IMR-90 (cell line): ENCODE results near the gene TTC19. TPM values are rescaled to one million over a fixed set of nuclear protein-coding genes. Genes with fewer than 3 reads are reported as not detected.
A peak's percentile ranks its signal among the peaks of the same experiment; 100 is the strongest.

Source experiments
- ATAC-seq: fragments of 200-7000 bp; cut with Tn5 transposase; 2 replicates; pipeline ENCODE4 v1.9.1; 2020; ENCODE audit warnings: low read depth, mild to moderate bottlenecking, moderate library complexity
- BruUV-seq: library from RNA; stranded (reverse); fragments of 400-500 nt; replicated peaks from 2 replicates; lab custom pipeline; 2021; lab: Mats Ljungman, UMichigan
- CTCF ChIA-PET: fragments of 300-600 bp; formaldehyde crosslinking; extraction: SDS; loops from one replicate; lab custom pipeline; 2021; ENCODE audit warnings: antibody characterized with exemption; lab: Yijun Ruan, JAX
- POLR2A ChIA-PET: fragments of 300-600 bp; sonication (Branson Sonifier 250); formaldehyde crosslinking; loops from one replicate; lab custom pipeline; 2022; ENCODE audit warnings: antibody characterized with exemption; ENCODE audit not compliant: unreplicated experiment; lab: Charles Lee
- DNase-seq: peaks from one replicate; pipeline ENCODE4 v3.0.0; 2013
- H2AFZ ChIP-seq: replicated peaks from 2 replicates; pipeline ENCODE3; 2013; ENCODE audit warnings: low read length, mild to moderate bottlenecking; ENCODE audit not compliant: poor library complexity
- H2AK5ac ChIP-seq: 2 replicates; pipeline ENCODE4 v1.6.1; 2013; ENCODE audit warnings: low read depth, low read length, inconsistent platforms
- H2AK9ac ChIP-seq: replicated peaks from 2 replicates; pipeline ENCODE3; 2013; ENCODE audit warnings: mild to moderate bottlenecking, low read depth, low read length, moderate library complexity; ENCODE audit not compliant: poor library complexity
- H2BK120ac ChIP-seq: 2 replicates; pipeline ENCODE4 v1.6.1; 2013; ENCODE audit warnings: low read depth, low read length, inconsistent platforms
- H2BK15ac ChIP-seq: 3 replicates; pipeline ENCODE4 v1.6.1; 2013; ENCODE audit warnings: low read depth, low read length, inconsistent platforms
- H2BK20ac ChIP-seq: 2 replicates; pipeline ENCODE4 v1.6.1; 2013; ENCODE audit warnings: low read depth, mild to moderate bottlenecking, inconsistent platforms, low read length, moderate library complexity
- H2BK5ac ChIP-seq: 2 replicates; pipeline ENCODE4 v1.6.1; 2013; ENCODE audit warnings: mild to moderate bottlenecking, low read depth, low read length, inconsistent platforms; ENCODE audit not compliant: poor library complexity, severe bottlenecking
- H3K14ac ChIP-seq: replicated peaks from 2 replicates; pipeline ENCODE4 v1.6.1; 2013; ENCODE audit warnings: low read depth, low read length, inconsistent platforms
- H3K18ac ChIP-seq: 2 replicates; pipeline ENCODE4 v1.6.1; 2013; ENCODE audit warnings: low read depth, low read length, control low read depth
- H3K23ac ChIP-seq: 2 replicates; pipeline ENCODE4 v1.6.1; 2013; ENCODE audit warnings: low read depth, low read length, inconsistent platforms
- H3K27ac ChIP-seq: 2 replicates; pipeline ENCODE4 v1.5.1; 2013; ENCODE audit warnings: mild to moderate bottlenecking, control low read depth, low read length; ENCODE audit not compliant: insufficient read depth
- H3K27me3 ChIP-seq: 2 replicates; pipeline ENCODE4 v1.6.1; 2013; ENCODE audit warnings: low read length; ENCODE audit not compliant: control insufficient read depth, insufficient read depth
- H3K36me3 ChIP-seq: 2 replicates; pipeline ENCODE4 v1.6.1; 2013; ENCODE audit warnings: low read length, mixed read lengths; ENCODE audit not compliant: control insufficient read depth, insufficient read depth
- H3K4ac ChIP-seq: 2 replicates; pipeline ENCODE4 v1.6.1; 2013; ENCODE audit warnings: low read depth, low read length, inconsistent platforms
- H3K4me1 ChIP-seq: 2 replicates; pipeline ENCODE4 v1.6.1; 2013; ENCODE audit warnings: low read length, mixed read lengths; ENCODE audit not compliant: control insufficient read depth, insufficient read depth
- H3K4me2 ChIP-seq: 2 replicates; pipeline ENCODE4 v1.6.1; 2013; ENCODE audit warnings: low read depth, mild to moderate bottlenecking, control low read depth, low read length, moderate library complexity
- H3K4me3 ChIP-seq: 2 replicates; pipeline ENCODE4 v1.5.1; 2013; ENCODE audit warnings: low read depth, mild to moderate bottlenecking, control low read depth, low read length, moderate library complexity; ENCODE audit not compliant: insufficient read depth
- H3K56ac ChIP-seq: 2 replicates; pipeline ENCODE4 v1.6.1; 2013; ENCODE audit warnings: low read length, inconsistent platforms; ENCODE audit not compliant: insufficient read depth; ENCODE audit errors: extremely low read depth
- H3K79me1 ChIP-seq, 2 experiments: 2 replicates each; pipeline ENCODE4 v1.6.1; 2013; ENCODE audit warnings: low read length in 2 of 2, inconsistent platforms in 1 of 2, low read depth in 1 of 2
- H3K9ac ChIP-seq: 2 replicates; pipeline ENCODE4 v1.6.1; 2013; ENCODE audit warnings: low read depth, low read length, control low read depth
- H3K9me1 ChIP-seq: 2 replicates; pipeline ENCODE4 v1.6.1; 2013; ENCODE audit warnings: low read length, inconsistent platforms; ENCODE audit not compliant: insufficient read depth
- H3K9me3 ChIP-seq: 2 replicates; pipeline ENCODE4 v1.6.1; 2013; ENCODE audit warnings: low read length; ENCODE audit not compliant: control insufficient read depth, insufficient read depth
- H4K20me1 ChIP-seq: 2 replicates; pipeline ENCODE4 v1.6.1; 2013; ENCODE audit warnings: low read length, inconsistent platforms; ENCODE audit not compliant: insufficient read depth
- H4K5ac ChIP-seq: 2 replicates; pipeline ENCODE4 v1.6.1; 2013; ENCODE audit warnings: mild to moderate bottlenecking, low read depth, low read length, control low read depth
- H4K8ac ChIP-seq, 2 experiments: 2 replicates each; pipeline ENCODE4 v1.6.1; 2013; ENCODE audit warnings: low read depth in 2 of 2, low read length in 2 of 2, control low read depth in 1 of 2, inconsistent platforms in 1 of 2
- H4K91ac ChIP-seq: 2 replicates; pipeline ENCODE4 v1.6.1; 2013; ENCODE audit warnings: low read depth, low read length, inconsistent platforms; ENCODE audit not compliant: insufficient read depth
- MAFK ChIP-seq: IDR thresholded peaks from 2 replicates; pipeline ENCODE4 v1.6.1; 2012; ENCODE audit warnings: low read depth, low read length, improper control_type of control experiment
- SMC3 ChIP-seq: fragments of 150-350 bp; IDR thresholded peaks from 2 replicates; pipeline ENCODE4 v1.6.1; 2016; ENCODE audit warnings: low read depth, mild to moderate bottlenecking, antibody characterized with exemption, low read length, moderate library complexity
- WGBS, 2 experiments: methylation state at CpG; one replicate each; pipeline versions ENCODE4 v1.1.5 to v1.1.7; 2013; ENCODE audit warnings: missing lambda C conversion rate in 2 of 2; ENCODE audit not compliant: insufficient read length in 1 of 2; ENCODE audit errors: extremely low coverage in 2 of 2; 5-methylcytosine and 5-hydroxymethylcytosine counted together
- dilution Hi-C: fragments of 300-500 bp; cut with HindIII; formaldehyde crosslinking; loops from one replicate; pipeline ENCODE4 v1.14.3; 2018; ENCODE audit warnings: low sequenced_read_pairs; ENCODE audit not compliant: unreplicated experiment
- in situ Hi-C: fragments of 300-500 bp; cut with MboI; formaldehyde crosslinking; loops from 3 replicates; pipeline ENCODE4 v1.14.3; 2019; ENCODE audit warnings: low sequenced_read_pairs, inconsistent platforms, mixed read lengths
- intact Hi-C: fragments of 100-400 bp; cut with micrococcal nuclease; formaldehyde crosslinking; loops from 2 replicates; pipeline ENCODE4 v1.10.0; 2022
- polyA plus RNA-seq, 3 experiments: library from polyadenylated mRNA; depleted of rRNA; stranded (reverse); fragments of >200 nt; gene quantifications; 2 replicates each; pipeline ENCODE4 v1.2.3, GENCODE V29; 2012; ENCODE audit warnings: low replicate concordance in 1 of 3
- total RNA-seq: library from RNA; depleted of rRNA; stranded (reverse); fragments of >200 nt; gene quantifications from 2 replicates; pipeline ENCODE4 v1.2.3, GENCODE V29; 2012

The TTC19 gene
- total and polyA plus RNA-seq, 2 of the 4 experiments (the other 2 are of a cell fraction): 8.3 to 12.9 TPM

DNA sequence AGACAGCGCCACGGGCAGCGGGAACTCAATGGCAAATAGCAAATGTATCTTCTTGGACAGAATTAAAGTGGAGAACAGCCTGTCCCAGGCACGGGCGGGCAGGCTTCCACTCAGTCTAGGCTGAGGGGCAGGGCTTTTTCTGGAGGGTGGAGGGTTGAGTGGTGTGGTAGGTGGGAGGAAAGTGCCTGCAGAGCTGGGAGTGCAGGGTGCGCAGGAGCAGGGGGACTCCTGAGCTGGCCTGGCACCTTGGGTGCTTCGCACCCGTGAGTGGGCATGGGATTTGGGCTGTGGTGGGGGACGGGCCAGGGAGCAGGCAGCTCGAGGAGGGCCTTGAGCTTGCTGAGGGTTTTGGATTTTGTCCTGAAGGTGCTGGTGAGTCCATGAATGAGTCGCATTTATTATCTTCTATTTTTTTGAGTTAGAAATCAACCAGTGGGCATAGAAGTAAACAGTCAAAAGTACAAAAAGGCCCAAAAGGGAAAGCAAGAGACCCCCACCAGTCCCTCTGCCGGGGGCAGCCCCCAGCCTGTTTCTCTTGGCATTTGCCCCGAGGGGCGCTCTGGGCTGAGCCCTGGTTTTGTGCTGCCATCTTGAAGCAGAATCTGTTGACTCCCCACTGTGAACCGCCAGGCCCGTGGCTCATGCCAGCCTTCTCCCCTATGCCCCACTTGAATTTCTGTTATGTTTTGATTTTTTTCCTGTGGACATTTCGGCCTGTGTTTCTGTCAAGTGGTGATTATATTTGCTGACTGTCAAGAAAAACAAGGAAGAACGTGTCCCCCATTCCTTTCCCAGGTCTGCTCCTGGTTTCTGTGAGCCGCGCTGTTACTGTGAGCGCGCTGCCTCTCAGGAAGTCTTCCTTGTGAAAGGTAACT, 46.5 kb upstream of the TTC19 start:
- Histone ChIP-seq H3K18ac (no peak overlapping the region), H3K9me3 (no peaks in the 10 kb centered on the region), H3K27ac (no peak overlapping the region), H4K91ac (peak overlapping the region; percentile 19; the same call in 1 of the 2 replicates), H3K79me1 (peaks cover 18 to 33% of the 10 kb centered on the region in 2 experiments; a peak in 3 of 4 replicates), H3K36me3 (0 out of 2 replicates have a peak, but pooled peaks cover 2% of the 10 kb centered on the region), H2BK5ac (no peak overlapping the region), H2AFZ (no peak overlapping the region), H2AK9ac (no peak overlapping the region), H4K5ac (no peak overlapping the region; the same call in 1 of the 2 replicates), H3K4ac (peak overlapping the region; percentile 70; the same call in 1 of the 2 replicates), H3K4me3 (no peak overlapping the region), H2BK120ac (peak overlapping the region; percentile 4; the same call in 1 of the 2 replicates), H3K9me1 (peaks cover 3% of the 10 kb centered on the region), H3K27me3 (no peaks in the 10 kb centered on the region), H2BK20ac (no peak overlapping the region; the same call in 1 of the 2 replicates), H3K4me2 (no peak overlapping the region), H3K56ac (no peak overlapping the region), H2AK5ac (peak overlapping the region; percentile 89; the same call in 1 of the 2 replicates), H3K4me1 (peaks cover 6% of the 10 kb centered on the region), H2BK15ac (no peak overlapping the region), H3K9ac (no peak overlapping the region), H3K23ac (no peak overlapping the region), H4K20me1 (no peaks in the 10 kb centered on the region), H3K14ac (no peak overlapping the region; the same call in 1 of the 2 replicates), H4K8ac (no peak overlapping the region)
- intact Hi-C loops: no loop called here
- ChIA-PET POLR2A (no interaction called here), CTCF (interaction anchor here (0.6 kb wide), 1 partner anchor 75 kb away, joined by 3 read pairs; no protein-coding TSS in a partner anchor)
- WGBS, 2 experiments: 100% methylated on average over 5 of the region's 22 CpGs; no CpG with 5 or more reads in 1 of the 2 experiments
- in situ Hi-C loops: loop anchor here (25.0 kb wide), 1 partner anchor 691 kb away; the partner anchor contains the start of gene PMP22
- dilution Hi-C loops: no loop called here
- ATAC-seq: no peak
- DNase-seq: no peak
- TF ChIP-seq SMC3 (no peak), MAFK (0 out of 2 replicates have a peak, but pooled peaks have one; percentile 21)
- BruUV-seq: no TSS peak
